ENCODE results near the gene MYRF.

Gene MYRF

DNA sequence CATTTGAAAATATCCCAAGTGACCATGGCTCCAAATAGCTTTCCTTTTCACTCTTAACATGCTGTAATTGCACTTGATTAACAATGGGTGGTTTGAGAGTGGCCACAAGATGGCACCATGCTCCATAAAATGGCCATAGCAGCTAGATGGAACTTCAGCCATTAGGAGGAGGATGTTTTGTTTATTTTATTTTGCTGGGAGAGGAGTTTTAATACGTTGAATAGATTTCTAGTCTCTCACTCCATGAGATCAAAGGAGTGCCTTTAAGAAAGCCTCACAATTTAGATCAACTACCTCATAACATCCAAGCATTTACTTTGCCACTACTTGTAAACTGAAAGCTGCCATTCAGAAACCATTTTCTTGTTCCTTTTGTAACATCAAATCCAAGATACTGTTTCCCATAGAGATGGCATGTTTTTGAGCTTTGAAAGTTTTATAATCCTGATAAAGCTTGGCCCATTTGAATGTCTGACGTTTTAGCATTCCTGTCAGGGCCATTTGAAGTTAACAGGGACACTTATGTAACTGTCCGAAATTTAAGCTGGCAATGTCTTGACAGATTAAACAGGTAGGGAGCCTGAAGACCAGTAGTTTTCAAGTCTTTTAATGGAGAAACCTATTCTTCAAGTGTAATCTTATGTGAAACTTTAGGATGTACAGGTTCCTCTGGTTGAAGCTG, 45.0 kb downstream of the MYRF start:
- ChIA-PET CTCF (interaction anchor here (0.5 to 5.1 kb wide), 45 partner anchors 9 to 637 kb away, joined by 3 to 57 read pairs (median 4); partner anchors contain the start of genes FADS1 and FADS2), POLR2A (interaction anchor here (0.6 to 2.5 kb wide), 11 partner anchors 9 to 284 kb away, joined by 3 to 13 read pairs (median 6); partner anchors contain the start of genes FADS1 and FADS2)
- Histone ChIP-seq H3K4me1 (ENCODE audit: control insufficient read depth, insufficient read depth, low read length) (0 out of 2 replicates have a peak, but pooled peaks cover 3% of the 10 kb centered on the region), H3K9me3 (ENCODE audit: control insufficient read depth, insufficient read depth, low read depth, low read length) (no peaks in the 10 kb centered on the region), H3K27ac (ENCODE audit: extremely low read depth, low read depth, low read length) (no peak overlapping the region), H3K36me3 (ENCODE audit: control insufficient read depth in 2 of 2, insufficient read depth in 1 of 2, low read length in 2 of 2) (peaks cover 0 to 73% of the 10 kb centered on the region in 2 experiments; a peak in 2 of 3 replicates), H3K4me3 (ENCODE audit: low read depth, low read length) (no peak overlapping the region)
- TF ChIP-seq, protein P1, sequence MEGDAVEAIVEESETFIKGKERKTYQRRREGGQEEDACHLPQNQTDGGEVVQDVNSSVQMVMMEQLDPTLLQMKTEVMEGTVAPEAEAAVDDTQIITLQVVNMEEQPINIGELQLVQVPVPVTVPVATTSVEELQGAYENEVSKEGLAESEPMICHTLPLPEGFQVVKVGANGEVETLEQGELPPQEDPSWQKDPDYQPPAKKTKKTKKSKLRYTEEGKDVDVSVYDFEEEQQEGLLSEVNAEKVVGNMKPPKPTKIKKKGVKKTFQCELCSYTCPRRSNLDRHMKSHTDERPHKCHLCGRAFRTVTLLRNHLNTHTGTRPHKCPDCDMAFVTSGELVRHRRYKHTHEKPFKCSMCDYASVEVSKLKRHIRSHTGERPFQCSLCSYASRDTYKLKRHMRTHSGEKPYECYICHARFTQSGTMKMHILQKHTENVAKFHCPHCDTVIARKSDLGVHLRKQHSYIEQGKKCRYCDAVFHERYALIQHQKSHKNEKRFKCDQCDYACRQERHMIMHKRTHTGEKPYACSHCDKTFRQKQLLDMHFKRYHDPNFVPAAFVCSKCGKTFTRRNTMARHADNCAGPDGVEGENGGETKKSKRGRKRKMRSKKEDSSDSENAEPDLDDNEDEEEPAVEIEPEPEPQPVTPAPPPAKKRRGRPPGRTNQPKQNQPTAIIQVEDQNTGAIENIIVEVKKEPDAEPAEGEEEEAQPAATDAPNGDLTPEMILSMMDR (tag by site-specific recombination; IDR thresholded peaks at IDR 0.05) = peak; percentile 72
- TF ChIP-seq KLF10 (tag by site-specific recombination; IDR thresholded peaks at IDR 0.05) (peak; percentile 11; the same call in 1 of the 2 replicates), ZNF692 (tag by site-specific recombination; IDR thresholded peaks at IDR 0.05) (no peak), ZSCAN23 (tag by site-specific recombination; IDR thresholded peaks at IDR 0.05) (no peak), YY2 (tag by site-specific recombination; IDR thresholded peaks at IDR 0.05) (0 out of 2 replicates have a peak, but pooled peaks have one; percentile 34), ZNF169 (tag by site-specific recombination; IDR thresholded peaks at IDR 0.05) (no peak), YY1 (tag by site-specific recombination; IDR thresholded peaks at IDR 0.05) (0 out of 2 replicates have a peak, but pooled peaks have one; percentile 49), ZNF366 (tag by site-specific recombination; conservative IDR thresholded peaks at IDR 0.05) (0 out of 2 replicates have a peak, but pooled peaks have one; percentile 31), ZNF654 (tag by site-specific recombination; IDR thresholded peaks at IDR 0.05; ENCODE audit: low read depth) (peak; percentile 86), ZSCAN30 (tag by site-specific recombination; IDR thresholded peaks at IDR 0.05) (peak; percentile 39; the same call in 1 of the 2 replicates), KLF17 (tag by site-specific recombination; IDR thresholded peaks at IDR 0.05) (no peak), PRDM1 (tag by site-specific recombination; IDR thresholded peaks at IDR 0.05) (peak; percentile 47; the same call in 1 of the 2 replicates), ZNF184 (tag by site-specific recombination; IDR thresholded peaks at IDR 0.05) (no peak), TCF7L2 (IDR thresholded peaks at IDR 0.05; ENCODE audit: borderline replicate concordance, low read depth, low read length) (0 out of 2 replicates have a peak, but pooled peaks have one; percentile 61), ZNF701 (tag by site-specific recombination; IDR thresholded peaks at IDR 0.05) (no peak), ZNF677 (tag by site-specific recombination; IDR thresholded peaks at IDR 0.05) (no peak), ZNF660 (tag by site-specific recombination; IDR thresholded peaks at IDR 0.05) (peak; percentile 82; the same call in 1 of the 2 replicates)
- TF ChIP-seq, protein P2, sequence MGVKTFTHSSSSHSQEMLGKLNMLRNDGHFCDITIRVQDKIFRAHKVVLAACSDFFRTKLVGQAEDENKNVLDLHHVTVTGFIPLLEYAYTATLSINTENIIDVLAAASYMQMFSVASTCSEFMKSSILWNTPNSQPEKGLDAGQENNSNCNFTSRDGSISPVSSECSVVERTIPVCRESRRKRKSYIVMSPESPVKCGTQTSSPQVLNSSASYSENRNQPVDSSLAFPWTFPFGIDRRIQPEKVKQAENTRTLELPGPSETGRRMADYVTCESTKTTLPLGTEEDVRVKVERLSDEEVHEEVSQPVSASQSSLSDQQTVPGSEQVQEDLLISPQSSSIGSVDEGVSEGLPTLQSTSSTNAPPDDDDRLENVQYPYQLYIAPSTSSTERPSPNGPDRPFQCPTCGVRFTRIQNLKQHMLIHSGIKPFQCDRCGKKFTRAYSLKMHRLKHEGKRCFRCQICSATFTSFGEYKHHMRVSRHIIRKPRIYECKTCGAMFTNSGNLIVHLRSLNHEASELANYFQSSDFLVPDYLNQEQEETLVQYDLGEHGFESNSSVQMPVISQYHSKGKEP (tag by site-specific recombination; IDR thresholded peaks at IDR 0.05) = 0 out of 2 replicates have a peak, but pooled peaks have one; percentile 9
